GM13976 (cell line): ENCODE results near the gene EFNA5.

Source experiments
- DNase-seq: peaks from one replicate; pipeline ENCODE4 v3.0.0; 2012; ENCODE audit warnings: low spot score
- CTCF ChIP-seq: IDR thresholded peaks from 2 replicates; pipeline ENCODE4 v1.5.1; 2012; ENCODE audit warnings: borderline replicate concordance, mild to moderate bottlenecking; ENCODE audit not compliant: insufficient read depth; ENCODE audit errors: extremely low read depth, missing control alignments, control extremely low read depth
- in situ Hi-C: fragments of 300-500 bp; cut with MboI; formaldehyde crosslinking; loops from one replicate; pipeline ENCODE4 v1.12.0; 2022; ENCODE audit warnings: low sequenced_read_pairs, mixed read lengths, inconsistent platforms; ENCODE audit not compliant: unreplicated experiment

Gene EFNA5

DNA sequence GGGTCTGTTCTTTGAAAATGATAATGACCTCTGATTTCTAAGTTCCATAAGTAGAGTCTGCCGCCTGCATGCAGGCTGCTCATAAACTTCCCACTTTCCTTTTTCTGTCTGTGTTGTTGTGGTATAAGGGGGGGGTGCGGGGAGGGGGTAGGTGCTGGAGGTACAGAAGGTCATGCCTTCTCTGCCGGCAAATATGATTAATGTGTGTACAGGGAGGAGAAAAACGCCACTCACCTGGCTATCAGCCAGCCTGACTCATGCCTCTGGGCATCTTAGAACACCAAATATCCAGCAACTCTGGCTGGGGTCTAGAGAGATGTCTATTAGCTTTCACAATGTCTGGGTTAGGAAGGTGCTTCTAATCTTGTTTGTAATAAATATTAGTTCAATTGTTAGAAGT lies 128.3 kb downstream of the EFNA5 start:
- in situ Hi-C loops, result no loop called here
- no peak for DNase-seq
- TF ChIP-seq CTCF, result no peak

DNA sequence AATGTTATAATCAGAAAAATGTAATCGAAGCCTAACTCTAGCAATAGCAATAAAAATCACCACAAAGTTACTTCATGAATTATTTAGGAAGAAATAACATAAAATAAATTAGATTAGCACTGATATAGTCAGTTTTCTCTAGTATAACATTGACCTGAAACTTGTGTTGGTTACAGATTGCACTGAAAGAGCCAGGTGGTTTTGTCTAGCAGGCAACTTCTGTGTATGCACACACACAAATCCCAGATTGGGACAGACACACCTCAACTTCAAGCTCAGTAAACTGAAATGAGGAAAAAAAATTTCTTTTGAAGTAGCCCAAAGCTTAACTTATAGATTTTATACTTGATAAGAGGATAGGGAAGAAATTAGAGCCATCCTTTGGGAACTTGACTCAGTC lies 129.3 kb downstream of the EFNA5 start:
- in situ Hi-C loops, result no loop called here
- TF ChIP-seq CTCF, result no peak
- no peak for DNase-seq

GRCh38 chr5:107539726-107540330 lies 130.9 kb downstream of the EFNA5 start:
- no peak for DNase-seq
- TF ChIP-seq CTCF, result no peak
- in situ Hi-C loops, result no loop called here

DNA sequence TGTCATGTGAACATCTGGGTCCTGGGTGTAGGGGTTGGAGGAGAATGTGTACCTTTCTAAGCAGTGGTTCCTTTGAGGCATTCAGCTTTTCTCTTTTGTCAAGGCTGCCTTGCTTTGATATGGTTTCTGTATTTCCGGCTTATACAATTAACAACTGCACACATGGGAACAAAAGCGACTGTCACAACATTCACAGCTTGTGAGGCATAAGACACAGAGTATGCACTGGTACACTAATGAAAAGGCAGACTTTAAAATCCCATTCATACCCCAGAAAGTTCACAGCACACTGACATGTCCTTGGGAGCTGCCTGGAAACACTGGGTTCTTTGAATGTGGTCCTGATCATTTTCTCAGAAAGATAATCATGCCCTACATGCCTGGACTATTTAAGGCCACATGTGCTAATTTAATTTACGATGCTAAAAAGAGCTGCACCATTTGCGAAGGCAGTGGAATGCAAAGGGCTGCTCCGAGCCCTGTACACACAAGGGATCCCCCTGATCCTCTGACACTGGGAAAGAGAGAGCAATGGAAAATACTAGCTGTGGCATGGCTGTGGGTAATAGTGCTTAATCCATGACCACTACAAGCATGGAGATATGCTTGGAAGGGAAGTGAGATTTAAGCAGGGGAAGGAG lies 131.8 kb downstream of the EFNA5 start:
- TF ChIP-seq CTCF, result no peak
- in situ Hi-C loops, result no loop called here
- DNase-seq, result no peak

DNA sequence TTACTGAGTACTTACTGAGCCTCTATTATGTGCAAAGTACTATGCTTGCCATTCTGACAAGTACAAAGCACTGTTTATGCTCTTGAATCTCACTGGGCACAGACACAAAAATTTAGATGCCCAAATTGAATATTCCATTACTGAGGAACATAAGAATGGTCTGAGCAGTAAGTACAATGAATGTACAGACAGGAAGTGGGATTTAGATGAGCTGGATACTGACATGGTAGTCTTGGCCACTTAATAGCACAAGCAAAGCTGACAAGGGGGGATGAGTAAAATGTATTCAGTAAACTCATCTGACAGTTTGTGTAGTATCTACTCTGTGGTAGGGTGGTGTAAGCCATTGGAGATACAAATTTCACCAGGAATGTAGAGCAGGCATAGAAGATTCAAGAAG lies 132.4 kb downstream of the EFNA5 start:
- in situ Hi-C loops, result no loop called here
- no peak for DNase-seq
- TF ChIP-seq CTCF, result no peak

GRCh38 chr5:107535849-107536248 lies 134.9 kb downstream of the EFNA5 start:
- no peak for TF ChIP-seq CTCF
- no peak for DNase-seq
- in situ Hi-C loops, result no loop called here
